ENCODE measurements around the gene ACTR3C. TPM values are rescaled to one million over a fixed set of nuclear protein-coding genes. Genes with fewer than 3 reads are reported as not detected.

ACTR3C gene
- total RNA-seq, 1 donor from 2014 or later, result 0.11 TPM

- DNase-seq (ENCODE audit: low spot score in 2 of 2), result no peak
Observed at GRCh38 chr7:150351587-150352194, 28.3 kb upstream of the ACTR3C start.

GRCh38 chr7:150346922-150347321 lies 23.6 kb upstream of the ACTR3C start:
- H3K27me3 ChIP-seq, result no peaks in the 10 kb centered on the region
- no peak for TF ChIP-seq CTCF (IDR thresholded peaks at IDR 0.05)
- no peaks in the 10 kb centered on the region for H3K36me3 ChIP-seq
- H3K4me1 ChIP-seq, result peaks cover 2% of the 10 kb centered on the region in 2 donors
- no peak overlapping the region for H3K4me3 ChIP-seq
- no peak for DNase-seq (ENCODE audit: low spot score in 2 of 2)
- H3K27ac ChIP-seq, result no peak overlapping the region
- H3K9me3 ChIP-seq, result no peaks in the 10 kb centered on the region
- intact Hi-C loops (cut with DNase I), result no loop called here

More at GRCh38 chr7:150351587-150352194, 28.3 kb upstream of the ACTR3C start:
- Histone ChIP-seq H3K27me3 (no peaks in the 10 kb centered on the region), H3K36me3 (no peaks in the 10 kb centered on the region), H3K27ac (no peak overlapping the region), H3K4me1 (no peaks in the 10 kb centered on the region), H3K4me3 (no peak overlapping the region), H3K9me3 (no peaks in the 10 kb centered on the region)
- no peak for TF ChIP-seq CTCF (IDR thresholded peaks at IDR 0.05)
- intact Hi-C loops (cut with DNase I), result no loop called here

GRCh38 chr7:150345012-150345411 lies 21.7 kb upstream of the ACTR3C start:
- no peak for TF ChIP-seq CTCF (IDR thresholded peaks at IDR 0.05)
- Histone ChIP-seq H3K9me3 (no peaks in the 10 kb centered on the region), H3K4me3 (no peak overlapping the region), H3K27ac (no peak overlapping the region), H3K4me1 (peaks cover 5 to 7% of the 10 kb centered on the region in 2 donors), H3K36me3 (no peaks in the 10 kb centered on the region), H3K27me3 (no peaks in the 10 kb centered on the region)
- DNase-seq (ENCODE audit: low spot score in 2 of 2), result no peak
- intact Hi-C loops (cut with DNase I), result no loop called here

- intact Hi-C loops (cut with DNase I), result loop anchor here (5.0 kb wide), 1 partner anchor 63 kb away; a partner anchor contains a TSS
- no peak for TF ChIP-seq CTCF (IDR thresholded peaks at IDR 0.05)
Observed at GRCh38 chr7:150344299-150344698, 21.0 kb upstream of the ACTR3C start.

GRCh38 chr7:150343225-150343624 lies 19.9 kb upstream of the ACTR3C start:
- Histone ChIP-seq H3K27ac (no peak overlapping the region), H3K4me1 (peaks cover 5 to 7% of the 10 kb centered on the region in 2 donors), H3K4me3 (no peak overlapping the region), H3K27me3 (no peaks in the 10 kb centered on the region), H3K36me3 (no peaks in the 10 kb centered on the region), H3K9me3 (no peaks in the 10 kb centered on the region)
- TF ChIP-seq CTCF (IDR thresholded peaks at IDR 0.05), result no peak
- no peak for DNase-seq (ENCODE audit: low spot score in 2 of 2)
- intact Hi-C loops (cut with DNase I), result loop anchor here (5.0 kb wide), 1 partner anchor 64 kb away; a partner anchor contains a TSS

More at GRCh38 chr7:150344299-150344698, 21.0 kb upstream of the ACTR3C start:
- no peak for DNase-seq (ENCODE audit: low spot score in 2 of 2)
- H3K36me3 ChIP-seq, result no peaks in the 10 kb centered on the region
- no peaks in the 10 kb centered on the region for H3K27me3 ChIP-seq
- peaks cover 5 to 7% of the 10 kb centered on the region in 2 donors for H3K4me1 ChIP-seq
- H3K4me3 ChIP-seq, result no peak overlapping the region
- no peaks in the 10 kb centered on the region for H3K9me3 ChIP-seq
- no peak overlapping the region for H3K27ac ChIP-seq

- Histone ChIP-seq H3K27me3 (no peaks in the 10 kb centered on the region), H3K27ac (peak overlapping the region; percentile 54 to 63), H3K36me3 (no peaks in the 10 kb centered on the region), H3K4me3 (peak overlapping the region; percentile 51 to 68), H3K4me1 (peaks cover 5 to 7% of the 10 kb centered on the region in 2 donors), H3K9me3 (no peaks in the 10 kb centered on the region)
- intact Hi-C loops (cut with DNase I), result loop anchor here (5.0 kb wide), 1 partner anchor 65 kb away; a partner anchor contains a TSS
- no peak for TF ChIP-seq CTCF (IDR thresholded peaks at IDR 0.05)
- no peak for DNase-seq (ENCODE audit: low spot score in 2 of 2)
Observed at GRCh38 chr7:150342121-150342408, 18.7 kb upstream of the ACTR3C start.
